ENCODE data around the gene RAP1GAP2.

RAP1GAP2 gene

GRCh38 chr17:2847381-2848333 is 51.4 kb downstream of the RAP1GAP2 start:
- no peak overlapping the region for H3K27ac ChIP-seq (ENCODE audit: extremely low read depth, low read depth, low read length)
- no peak overlapping the region for H3K4me3 ChIP-seq (ENCODE audit: low read depth, low read length)
- no peaks in the 10 kb centered on the region for H3K4me1 ChIP-seq (ENCODE audit: control insufficient read depth, insufficient read depth, low read length)
- ChIA-PET POLR2A (interaction anchor here (0.8 to 2.6 kb wide), 3 partner anchors 128 to 164 kb away, joined by 3 to 10 read pairs (median 6); no protein-coding TSS in a partner anchor), CTCF (interaction anchor here (0.6 to 8.8 kb wide), 44 partner anchors 8 to 1292 kb away, joined by 3 to 94 read pairs (median 5); partner anchors contain the start of genes CTNS and SHPK)
- no peaks in the 10 kb centered on the region for H3K36me3 ChIP-seq (ENCODE audit: control insufficient read depth in 2 of 2, insufficient read depth in 1 of 2, low read length in 2 of 2)
- H3K9me3 ChIP-seq (ENCODE audit: control insufficient read depth, insufficient read depth, low read depth, low read length) = no peaks in the 10 kb centered on the region
- no peak for TF ChIP-seq ZNF830 (tag by site-specific recombination; IDR thresholded peaks at IDR 0.05; ENCODE audit: low read depth)
- TF ChIP-seq ZNF571 (tag by site-specific recombination; IDR thresholded peaks at IDR 0.05) = no peak
- no peak for TF ChIP-seq ZNF335 (tag by site-specific recombination; conservative IDR thresholded peaks at IDR 0.05)
- no peak for TF ChIP-seq ZNF37A (tag by site-specific recombination; IDR thresholded peaks at IDR 0.05)
- no peak for TF ChIP-seq ZNF449 (tag by site-specific recombination; IDR thresholded peaks at IDR 0.05)
- TF ChIP-seq CTCF (tag by site-specific recombination; IDR thresholded peaks at IDR 0.05) = no peak
- no peak for TF ChIP-seq INSM2 (tag by site-specific recombination; IDR thresholded peaks at IDR 0.05)
- no peak for TF ChIP-seq ZNF692 (tag by site-specific recombination; IDR thresholded peaks at IDR 0.05)
- TF ChIP-seq ZSCAN16 (tag by site-specific recombination; IDR thresholded peaks at IDR 0.05) = no peak
- TF ChIP-seq AEBP2 (tag by site-specific recombination; IDR thresholded peaks at IDR 0.05; ENCODE audit: borderline replicate concordance) = no peak
- TF ChIP-seq ZNF629 (tag by site-specific recombination; IDR thresholded peaks at IDR 0.05) = no peak
- TF ChIP-seq ZNF654 (tag by site-specific recombination; IDR thresholded peaks at IDR 0.05; ENCODE audit: low read depth) = no peak
- no peak for TF ChIP-seq SCRT1 (tag by site-specific recombination; IDR thresholded peaks at IDR 0.05; ENCODE audit: borderline replicate concordance)
- TF ChIP-seq GFI1B (tag by site-specific recombination; IDR thresholded peaks at IDR 0.05) = no peak
- no peak for TF ChIP-seq ZNF157 (tag by site-specific recombination; IDR thresholded peaks at IDR 0.05)
- TF ChIP-seq ZNF777 (tag by site-specific recombination; IDR thresholded peaks at IDR 0.05; ENCODE audit: borderline replicate concordance) = no peak
- TF ChIP-seq ZNF501 (tag by site-specific recombination; IDR thresholded peaks at IDR 0.05) = no peak
